GM12878 (cell line): Measurements from ENCODE around the gene IDH3B. TPM values are rescaled to one million over a fixed set of nuclear protein-coding genes. Genes with fewer than 3 reads are reported as not detected.

ENCODE experiments used
- BCLAF1 ChIP-seq: fragments of 450-650 bp; IDR thresholded peaks from 2 replicates; pipeline ENCODE4 v1.6.1; 2017; ENCODE audit warnings: antibody characterized with exemption, mild to moderate bottlenecking, moderate library complexity
- REST ChIP-seq: IDR thresholded peaks from 2 replicates; pipeline ENCODE4 v1.6.1; 2012; ENCODE audit warnings: mild to moderate bottlenecking, low read depth, low read length
- polyA plus RNA-seq, 11 experiments: library from polyadenylated mRNA; depleted of rRNA in 4 of 11; unstranded in 6 of 11; stranded (reverse) in 5 of 11; fragments of >200 nt; fragmentation: Nextera tagmentation in 4 of 11; fragmentation: Illumina TruSeq in 1 of 11; extraction: Ambion mirVana in 4 of 11; extraction: Trizol in 1 of 11; gene quantifications; 1 replicate in 1 of 11; 2 replicates in 10 of 11; pipeline versions ENCODE4 v1.2.1 to v1.2.3, GENCODE V29; 2011 to 2016; ENCODE audit warnings: inconsistent platforms in 2 of 11, missing spikeins in 2 of 11, low read depth in 1 of 11
- total RNA-seq, 4 experiments: library from RNA; depleted of rRNA in 3 of 4; stranded (reverse); fragments of >200 nt in 3 of 4; fragmentation: Illumina TruSeq in 1 of 4; extraction: Trizol in 1 of 4; gene quantifications; 2 replicates each; pipeline versions ENCODE4 v1.2.1 to v1.2.3, GENCODE V29; 2013 to 2021

The IDH3B gene
- total and polyA plus RNA-seq, 10 of the 15 experiments (the other 5 are each of a cell fraction or from before 2014, with no cell fraction given): 65.3 to 177 (median 121) TPM

- TF ChIP-seq REST (no peak), BCLAF1 (no peak)
These were observed 10.2 kb downstream of the IDH3B start (continued) for GRCh38 chr20:2653556-2654383.
